Measurements from ENCODE around the gene NR1H3. TPM values are rescaled to one million over a fixed set of nuclear protein-coding genes. Genes with fewer than 3 reads are reported as not detected.

NR1H3 gene
- total RNA-seq, 1 donor from 2014 or later: 92.4 TPM

DNA sequence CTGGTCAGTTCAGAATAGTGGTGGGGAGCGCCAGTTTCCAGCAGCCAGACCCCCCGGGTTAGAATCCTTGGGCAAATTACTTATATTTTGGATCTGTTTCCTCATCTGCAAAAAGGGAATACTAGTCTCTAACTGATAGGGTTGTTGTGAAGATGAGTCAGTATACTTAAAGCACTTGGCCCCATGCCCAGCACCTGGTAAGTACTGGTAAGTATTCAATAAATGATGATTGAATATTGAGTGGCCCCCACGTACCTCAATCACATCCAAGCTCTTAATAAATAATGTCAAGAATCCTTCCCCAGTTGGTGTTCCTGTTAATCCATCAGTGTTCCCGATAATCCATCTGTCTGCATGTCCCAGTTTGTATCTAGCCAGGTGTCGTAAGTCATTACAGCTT is 21.3 kb upstream of the NR1H3 start:
- Histone ChIP-seq H3K27ac (no peak overlapping the region), H3K9me3 (no peaks in the 10 kb centered on the region), H3K4me1 (no peaks in the 10 kb centered on the region), H3K36me3 (peaks cover 40 to 84% of the 10 kb centered on the region in 2 donors), H3K4me3 (no peak overlapping the region), H3K27me3 (no peaks in the 10 kb centered on the region)
- DNase-seq (ENCODE audit: low spot score in 2 of 2): no peak
- TF ChIP-seq CTCF (IDR thresholded peaks at IDR 0.05): no peak
- intact Hi-C loops (cut with DNase I): no loop called here

DNA sequence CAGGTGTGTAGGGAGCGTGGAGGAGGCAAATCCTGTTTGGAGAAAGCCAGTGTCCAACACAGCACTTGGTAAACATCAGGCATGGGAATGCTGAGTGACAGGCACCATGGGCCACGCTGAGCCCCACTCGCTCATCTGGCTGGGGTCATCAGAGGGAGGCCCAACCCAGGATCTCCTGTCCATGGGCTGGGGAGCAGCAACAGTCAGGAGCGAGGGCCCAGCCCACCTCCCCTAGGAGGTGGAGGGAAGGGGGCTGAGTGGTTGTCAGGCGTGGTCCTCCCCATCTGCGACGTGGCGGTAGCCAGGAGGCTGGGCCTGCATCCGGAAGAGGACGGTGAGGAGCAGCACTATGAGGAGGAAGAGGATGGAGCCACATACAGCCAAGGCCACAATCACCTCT is 17.9 kb upstream of the NR1H3 start:
- intact Hi-C loops (cut with DNase I): no loop called here
- Histone ChIP-seq H3K4me1 (no peaks in the 10 kb centered on the region), H3K27me3 (no peaks in the 10 kb centered on the region), H3K9me3 (no peaks in the 10 kb centered on the region), H3K27ac (no peak overlapping the region), H3K4me3 (no peak overlapping the region), H3K36me3 (peaks cover 55 to 83% of the 10 kb centered on the region in 2 donors)
- no peak for DNase-seq (ENCODE audit: low spot score in 2 of 2)
- TF ChIP-seq CTCF (IDR thresholded peaks at IDR 0.05): no peak

GRCh38 chr11:47241841-47242301 is 15.9 kb upstream of the NR1H3 start:
- Histone ChIP-seq H3K36me3 (peaks cover 56 to 73% of the 10 kb centered on the region in 2 donors), H3K27me3 (no peaks in the 10 kb centered on the region), H3K4me1 (no peaks in the 10 kb centered on the region), H3K27ac (no peak overlapping the region), H3K4me3 (no peak overlapping the region), H3K9me3 (no peaks in the 10 kb centered on the region)
- TF ChIP-seq CTCF (IDR thresholded peaks at IDR 0.05): no peak
- DNase-seq (ENCODE audit: low spot score in 2 of 2): no peak
- intact Hi-C loops (cut with DNase I): no loop called here

GRCh38 chr11:47242596-47243192 is 15.1 kb upstream of the NR1H3 start:
- no peak for DNase-seq (ENCODE audit: low spot score in 2 of 2)
- H3K4me1 ChIP-seq: peaks cover 0 to 8% of the 10 kb centered on the region in 2 donors
- H3K27ac ChIP-seq: no peak overlapping the region
- H3K27me3 ChIP-seq: no peaks in the 10 kb centered on the region
- TF ChIP-seq CTCF (IDR thresholded peaks at IDR 0.05): no peak
- intact Hi-C loops (cut with DNase I): no loop called here
- H3K36me3 ChIP-seq: peaks cover 56 to 70% of the 10 kb centered on the region in 2 donors
- H3K9me3 ChIP-seq: no peaks in the 10 kb centered on the region
- no peak overlapping the region for H3K4me3 ChIP-seq

DNA sequence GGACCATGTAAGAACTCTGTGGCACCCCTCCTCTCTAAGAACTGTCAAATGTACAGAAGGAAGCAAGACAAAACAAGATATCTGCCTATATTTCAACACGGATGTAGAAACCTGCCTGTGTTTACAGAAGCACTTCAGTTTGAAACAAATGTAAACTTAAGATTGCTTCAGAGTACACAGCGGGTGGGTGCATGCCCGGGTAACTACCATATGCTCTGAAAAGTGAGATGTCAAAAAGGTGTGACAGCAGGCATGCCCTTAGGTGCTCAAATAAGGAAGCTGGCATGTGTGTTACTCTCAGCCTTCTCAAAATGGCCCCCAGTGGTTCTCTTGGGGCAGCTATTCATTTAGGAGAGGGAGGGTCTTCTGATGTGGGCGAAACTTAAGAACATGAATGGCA is 14.3 kb upstream of the NR1H3 start:
- peaks cover 56 to 62% of the 10 kb centered on the region in 2 donors for H3K36me3 ChIP-seq
- H3K9me3 ChIP-seq: no peaks in the 10 kb centered on the region
- no peak for TF ChIP-seq CTCF (IDR thresholded peaks at IDR 0.05)
- no peak for DNase-seq (ENCODE audit: low spot score in 2 of 2)
- intact Hi-C loops (cut with DNase I): no loop called here
- no peak overlapping the region for H3K27ac ChIP-seq
- H3K4me1 ChIP-seq: peaks cover 0 to 11% of the 10 kb centered on the region in 2 donors
- H3K4me3 ChIP-seq: no peak overlapping the region
- H3K27me3 ChIP-seq: no peaks in the 10 kb centered on the region
